ENCODE data around the gene NECAB3.

The NECAB3 gene

DNA sequence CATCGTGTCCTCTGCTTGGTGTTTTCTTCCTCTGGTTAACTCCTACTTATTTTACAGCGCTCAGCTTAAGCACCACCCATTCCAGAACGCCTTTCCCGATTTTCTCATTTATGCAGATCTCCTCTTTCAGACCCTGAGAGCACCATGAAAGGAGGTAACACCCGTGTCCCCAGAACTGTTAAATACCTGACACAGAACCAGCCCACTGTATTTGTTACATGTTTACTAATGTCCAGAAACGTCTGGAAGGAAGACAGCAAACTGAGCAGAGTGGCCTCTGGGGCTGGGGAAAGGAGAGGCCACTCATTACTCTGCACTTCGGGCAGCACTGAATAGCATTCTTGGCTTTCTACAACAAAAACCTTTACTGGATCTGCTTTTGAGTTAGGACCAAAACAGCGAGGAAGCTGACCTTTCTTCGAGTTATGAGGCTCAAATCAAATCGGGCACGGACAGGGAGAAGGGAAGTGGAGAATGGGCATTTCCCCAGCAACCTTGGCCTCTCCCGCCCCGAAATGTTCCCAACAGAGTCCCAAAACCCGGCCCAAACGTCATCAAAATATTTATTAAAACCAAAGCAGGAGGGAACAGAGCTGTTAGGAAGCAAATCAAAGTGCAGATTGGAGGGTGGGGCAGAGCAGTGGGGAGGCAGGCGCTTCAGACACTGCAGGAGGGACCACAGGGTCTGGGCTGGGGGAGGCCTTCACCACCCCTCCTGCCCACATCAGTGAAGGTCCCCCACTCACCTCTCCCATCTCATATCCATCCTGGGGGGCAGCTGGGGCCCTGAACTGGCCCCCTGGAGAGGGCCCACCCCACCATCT, 1.1 kb upstream of the NECAB3 start:
- Histone ChIP-seq H3K27me3 (no peaks in the 10 kb centered on the region), H3K27ac (no peak overlapping the region), H3K4me3 (ENCODE audit: low read depth in 1 of 2, low read length in 1 of 2) (no peak overlapping the region), H3K36me3 (peaks cover 5% of the 10 kb centered on the region), H3K9me3 (no peaks in the 10 kb centered on the region), H3K4me1 (ENCODE audit: control insufficient read depth in 1 of 2, insufficient read depth in 1 of 2, low read depth in 1 of 2, low read length in 1 of 2) (peaks cover 11 to 14% of the 10 kb centered on the region in 2 experiments)
- TF ChIP-seq, protein P1, sequence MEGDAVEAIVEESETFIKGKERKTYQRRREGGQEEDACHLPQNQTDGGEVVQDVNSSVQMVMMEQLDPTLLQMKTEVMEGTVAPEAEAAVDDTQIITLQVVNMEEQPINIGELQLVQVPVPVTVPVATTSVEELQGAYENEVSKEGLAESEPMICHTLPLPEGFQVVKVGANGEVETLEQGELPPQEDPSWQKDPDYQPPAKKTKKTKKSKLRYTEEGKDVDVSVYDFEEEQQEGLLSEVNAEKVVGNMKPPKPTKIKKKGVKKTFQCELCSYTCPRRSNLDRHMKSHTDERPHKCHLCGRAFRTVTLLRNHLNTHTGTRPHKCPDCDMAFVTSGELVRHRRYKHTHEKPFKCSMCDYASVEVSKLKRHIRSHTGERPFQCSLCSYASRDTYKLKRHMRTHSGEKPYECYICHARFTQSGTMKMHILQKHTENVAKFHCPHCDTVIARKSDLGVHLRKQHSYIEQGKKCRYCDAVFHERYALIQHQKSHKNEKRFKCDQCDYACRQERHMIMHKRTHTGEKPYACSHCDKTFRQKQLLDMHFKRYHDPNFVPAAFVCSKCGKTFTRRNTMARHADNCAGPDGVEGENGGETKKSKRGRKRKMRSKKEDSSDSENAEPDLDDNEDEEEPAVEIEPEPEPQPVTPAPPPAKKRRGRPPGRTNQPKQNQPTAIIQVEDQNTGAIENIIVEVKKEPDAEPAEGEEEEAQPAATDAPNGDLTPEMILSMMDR (IDR thresholded peaks at IDR 0.05): no peak

DNA sequence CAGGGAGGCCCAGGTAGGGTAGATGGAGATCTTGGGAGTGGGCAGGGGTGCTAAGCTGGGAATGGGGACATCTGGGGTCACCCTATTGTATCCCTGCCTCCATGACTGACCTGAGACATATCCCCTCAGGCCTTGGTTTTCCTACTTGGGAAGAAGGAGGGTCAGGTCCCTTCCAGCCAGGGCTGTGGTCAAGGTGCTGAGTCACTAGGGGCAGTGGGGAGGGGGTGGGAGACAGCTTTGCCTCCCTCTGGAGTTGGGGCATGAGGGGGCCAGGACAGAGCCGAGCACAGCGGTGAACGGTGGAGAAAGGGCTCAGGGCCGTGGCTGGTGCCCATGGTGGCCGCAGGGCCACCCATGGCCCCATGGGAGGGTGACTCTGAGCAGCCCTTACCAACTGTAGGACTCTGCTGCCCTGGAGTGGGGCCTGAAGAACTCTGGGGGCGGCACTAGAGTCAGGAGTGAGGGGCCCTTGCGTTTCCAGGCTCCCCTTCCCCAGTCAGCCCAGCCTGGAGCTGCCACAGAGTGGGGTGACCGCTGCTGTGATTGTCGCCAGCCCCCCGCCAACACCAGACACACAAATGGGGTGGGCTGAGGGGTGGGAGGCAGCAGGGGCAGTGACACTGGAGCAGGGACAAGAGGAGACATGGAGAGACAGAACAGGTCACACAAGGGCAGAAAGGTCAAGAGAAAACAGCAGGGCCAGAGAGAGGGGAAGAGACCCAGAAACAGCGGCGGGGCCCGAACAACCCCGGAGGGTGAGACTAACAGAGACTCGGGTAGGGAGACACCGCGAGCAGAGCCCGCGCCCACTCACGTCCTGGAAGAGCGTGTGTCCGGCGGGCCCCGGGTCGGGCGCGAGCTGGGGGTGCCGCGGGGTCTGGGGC, 576 bp downstream of the NECAB3 start:
- Histone ChIP-seq H3K4me3 (ENCODE audit: low read depth in 1 of 2, low read length in 1 of 2) (peak overlapping the region; percentile 65 to 70), H3K4me1 (ENCODE audit: control insufficient read depth in 1 of 2, insufficient read depth in 1 of 2, low read depth in 1 of 2, low read length in 1 of 2) (peaks cover 11 to 14% of the 10 kb centered on the region in 2 experiments), H3K36me3 (no peaks in the 10 kb centered on the region), H3K27me3 (no peaks in the 10 kb centered on the region), H3K27ac (peak overlapping the region; percentile 42), H3K9me3 (no peaks in the 10 kb centered on the region)
- TF ChIP-seq, protein P1 (IDR thresholded peaks at IDR 0.05): no peak

DNA sequence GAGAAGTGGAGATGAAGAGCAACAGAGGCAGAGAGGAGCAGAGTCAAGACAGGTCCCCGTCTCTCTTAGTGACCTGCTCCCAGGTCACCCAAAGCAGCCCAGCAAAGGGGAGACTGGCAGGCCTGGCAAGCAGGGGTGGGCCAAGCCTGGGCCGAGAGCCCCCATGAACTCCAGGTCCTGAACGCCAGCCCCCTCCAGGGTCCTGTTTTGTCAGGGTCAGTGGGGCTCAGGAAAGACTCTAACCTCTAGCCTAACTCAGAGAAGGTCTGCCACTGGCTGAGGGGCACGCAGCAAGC, 1.2 kb downstream of the NECAB3 start:
- Histone ChIP-seq H3K4me3 (ENCODE audit: low read depth in 1 of 2, low read length in 1 of 2) (no peak overlapping the region), H3K27me3 (no peaks in the 10 kb centered on the region), H3K36me3 (no peaks in the 10 kb centered on the region), H3K9me3 (no peaks in the 10 kb centered on the region), H3K27ac (no peak overlapping the region), H3K4me1 (ENCODE audit: control insufficient read depth in 1 of 2, insufficient read depth in 1 of 2, low read depth in 1 of 2, low read length in 1 of 2) (peaks cover 15 to 17% of the 10 kb centered on the region in 2 experiments)
- TF ChIP-seq, protein P1 (IDR thresholded peaks at IDR 0.05): no peak

DNA sequence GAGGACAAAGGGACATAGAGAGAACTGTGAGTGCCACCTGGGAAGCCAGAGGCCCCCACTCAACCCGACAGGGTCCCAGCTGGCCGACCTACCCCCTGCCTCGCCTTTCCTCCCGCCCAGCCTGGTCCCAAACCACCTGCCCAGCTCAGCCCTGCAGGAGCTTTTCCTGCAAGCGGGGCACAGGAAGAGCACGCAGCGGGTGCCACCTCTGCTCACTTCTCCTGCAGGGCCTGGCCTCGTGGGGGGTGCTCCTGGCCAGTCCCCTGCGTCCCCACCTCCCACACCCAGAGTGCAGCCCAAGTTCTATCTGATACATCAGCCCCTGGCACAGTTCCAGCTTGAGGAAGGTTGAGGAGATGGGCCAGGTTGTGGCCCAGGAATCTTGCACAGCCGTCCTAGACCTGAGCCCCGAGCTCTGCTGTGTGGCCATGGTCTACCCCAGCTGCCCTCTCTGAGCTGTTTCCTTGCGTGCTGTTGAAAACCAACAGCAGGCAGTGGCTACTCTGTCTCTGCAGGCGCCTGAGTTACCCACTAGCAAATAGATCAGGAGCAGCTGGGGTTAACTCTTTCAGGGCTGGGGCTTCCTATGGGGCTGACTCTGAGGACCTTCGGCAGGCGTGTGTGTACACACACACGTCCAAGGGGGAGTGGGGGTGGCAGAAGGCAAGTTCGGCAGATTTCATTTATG, 1.7 kb downstream of the NECAB3 start:
- H3K4me3 ChIP-seq (ENCODE audit: low read depth in 1 of 2, low read length in 1 of 2): no peak overlapping the region
- H3K36me3 ChIP-seq: no peaks in the 10 kb centered on the region
- H3K9me3 ChIP-seq: no peaks in the 10 kb centered on the region
- H3K27me3 ChIP-seq: no peaks in the 10 kb centered on the region
- TF ChIP-seq, protein P1 (IDR thresholded peaks at IDR 0.05): no peak
- peaks cover 20 to 22% of the 10 kb centered on the region in 2 experiments for H3K4me1 ChIP-seq (ENCODE audit: control insufficient read depth in 1 of 2, insufficient read depth in 1 of 2, low read depth in 1 of 2, low read length in 1 of 2)
- no peak overlapping the region for H3K27ac ChIP-seq

DNA sequence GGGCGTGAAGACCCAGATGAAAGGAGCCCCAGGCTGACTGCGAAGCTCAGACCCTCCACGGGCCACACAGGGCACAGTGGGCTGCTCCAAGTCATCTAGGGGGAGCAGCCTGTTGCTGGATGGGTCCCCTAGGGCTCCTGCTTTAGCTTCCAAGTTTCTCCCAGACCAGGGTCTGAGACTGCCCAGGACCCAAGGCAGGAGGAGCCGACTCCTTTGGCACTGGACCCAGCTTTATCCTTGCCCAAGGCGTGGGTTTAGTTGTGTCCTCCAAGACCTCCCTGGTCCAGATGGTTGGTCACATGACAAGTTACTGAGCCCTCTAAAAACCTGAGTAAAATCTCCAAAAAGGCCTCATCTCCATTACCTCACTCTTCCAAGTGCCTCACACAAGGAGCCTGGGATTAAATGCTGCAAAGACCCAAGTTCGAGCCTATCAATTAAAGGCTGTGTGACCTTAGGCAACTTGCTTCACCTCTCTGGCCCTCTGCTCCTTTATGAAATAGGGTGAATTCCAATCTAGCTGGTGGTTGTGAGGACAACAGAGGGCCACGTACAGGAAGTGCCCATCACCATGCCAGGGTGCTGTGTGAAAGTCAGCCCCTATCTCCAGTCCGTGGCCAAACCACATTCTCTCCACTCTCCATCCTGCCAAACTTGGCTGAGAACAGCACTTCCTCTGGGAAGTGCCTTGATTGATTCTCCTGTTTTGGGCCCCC, 2.5 kb downstream of the NECAB3 start:
- no peaks in the 10 kb centered on the region for H3K9me3 ChIP-seq
- no peaks in the 10 kb centered on the region for H3K27me3 ChIP-seq
- TF ChIP-seq, protein P1 (IDR thresholded peaks at IDR 0.05): no peak
- peaks cover 28 to 29% of the 10 kb centered on the region in 2 experiments for H3K4me1 ChIP-seq (ENCODE audit: control insufficient read depth in 1 of 2, insufficient read depth in 1 of 2, low read depth in 1 of 2, low read length in 1 of 2)
- no peaks in the 10 kb centered on the region for H3K36me3 ChIP-seq
- H3K4me3 ChIP-seq (ENCODE audit: low read depth in 1 of 2, low read length in 1 of 2): no peak overlapping the region
- no peak overlapping the region for H3K27ac ChIP-seq
